ENCODE data around the gene DENND1B. TPM values are rescaled to one million over a fixed set of nuclear protein-coding genes. Genes with fewer than 3 reads are reported as not detected.
"Not testable (repeated sequence)": the region's sequence is repeated elsewhere in the genome, so short reads cannot be mapped to it uniquely, and the experiment has no call there.

The DENND1B gene
- total RNA-seq, 1 experiment from 2014 or later: 1.9 TPM

- Histone ChIP-seq H3K9me3 (ENCODE audit: low read depth, low read length, poor library complexity, severe bottlenecking) (no peaks in the 10 kb centered on the region), H3K36me3 (ENCODE audit: insufficient read depth, low read length, poor library complexity, severe bottlenecking) (no peaks in the 10 kb centered on the region), H3K4me1 (ENCODE audit: insufficient read depth, low read length, poor library complexity, severe bottlenecking) (no peaks in the 10 kb centered on the region), H3K4me3 (ENCODE audit: low read depth, low read length, poor library complexity, severe bottlenecking) (no peak overlapping the region), H3K27me3 (replicated peaks; ENCODE audit: insufficient read depth, low read depth, low read length, poor library complexity) (no peaks in the 10 kb centered on the region), H3K27ac (ENCODE audit: low read depth, low read length, poor library complexity, severe bottlenecking) (no peak overlapping the region)
- intact Hi-C loops (cut with micrococcal nuclease; ENCODE audit: unreplicated experiment): no loop called here
- DNase-seq (ENCODE audit: low spot score): no peak
- no peak for TF ChIP-seq EZH2 (IDR thresholded peaks at IDR 0.05; ENCODE audit: borderline replicate concordance, low read depth, low read length, poor library complexity, severe bottlenecking)
- no peak for TF ChIP-seq CTCF (conservative IDR thresholded peaks at IDR 0.05; ENCODE audit: low read depth, low read length)
- ChIA-PET CTCF (no interaction called here), POLR2A (ENCODE audit: low non-redundant PET) (no interaction called here)
- BruUV-seq (replicated peaks): no TSS peak
Measured at GRCh38 chr1:197761654-197762053, 13.6 kb downstream of the DENND1B start.

DNA sequence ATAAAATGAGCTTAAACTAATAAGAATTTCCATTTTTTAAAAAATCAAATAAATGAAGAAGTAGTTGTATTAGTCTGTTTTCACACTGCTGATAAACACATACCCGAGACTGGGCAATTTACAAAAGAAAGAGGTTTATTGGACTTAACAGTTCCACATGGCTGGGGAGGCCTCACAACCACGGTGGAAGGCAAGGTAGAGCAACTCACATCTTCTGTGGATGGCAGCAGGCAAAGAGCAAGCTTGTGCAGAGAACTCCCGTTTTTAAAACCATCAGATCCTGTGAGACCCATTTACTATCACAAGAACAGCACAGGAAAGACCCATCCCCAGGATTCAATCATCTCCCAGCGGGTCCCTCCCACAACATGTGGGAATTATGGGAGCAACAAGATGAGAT is 19.7 kb downstream of the DENND1B start:
- DNase-seq (ENCODE audit: low spot score); intact Hi-C loops (cut with micrococcal nuclease; ENCODE audit: unreplicated experiment); H3K4me1 ChIP-seq (ENCODE audit: insufficient read depth, low read length, poor library complexity, severe bottlenecking); H3K4me3 ChIP-seq (ENCODE audit: low read depth, low read length, poor library complexity, severe bottlenecking); CTCF ChIA-PET; H3K27me3 ChIP-seq (replicated peaks; ENCODE audit: insufficient read depth, low read depth, low read length, poor library complexity); H3K36me3 ChIP-seq (ENCODE audit: insufficient read depth, low read length, poor library complexity, severe bottlenecking); H3K27ac ChIP-seq (ENCODE audit: low read depth, low read length, poor library complexity, severe bottlenecking); BruUV-seq (replicated peaks); H3K9me3 ChIP-seq (ENCODE audit: low read depth, low read length, poor library complexity, severe bottlenecking); POLR2A ChIA-PET (ENCODE audit: low non-redundant PET): not testable (repeated sequence)

- intact Hi-C loops (cut with micrococcal nuclease; ENCODE audit: unreplicated experiment); CTCF ChIA-PET; POLR2A ChIA-PET (ENCODE audit: low non-redundant PET); H3K4me3 ChIP-seq (ENCODE audit: low read depth, low read length, poor library complexity, severe bottlenecking); BruUV-seq (replicated peaks); H3K27me3 ChIP-seq (replicated peaks; ENCODE audit: insufficient read depth, low read depth, low read length, poor library complexity); H3K27ac ChIP-seq (ENCODE audit: low read depth, low read length, poor library complexity, severe bottlenecking); H3K9me3 ChIP-seq (ENCODE audit: low read depth, low read length, poor library complexity, severe bottlenecking); H3K36me3 ChIP-seq (ENCODE audit: insufficient read depth, low read length, poor library complexity, severe bottlenecking); H3K4me1 ChIP-seq (ENCODE audit: insufficient read depth, low read length, poor library complexity, severe bottlenecking); DNase-seq (ENCODE audit: low spot score): not testable (repeated sequence)
Measured at GRCh38 chr1:197752652-197753164, 22.6 kb downstream of the DENND1B start.

DNA sequence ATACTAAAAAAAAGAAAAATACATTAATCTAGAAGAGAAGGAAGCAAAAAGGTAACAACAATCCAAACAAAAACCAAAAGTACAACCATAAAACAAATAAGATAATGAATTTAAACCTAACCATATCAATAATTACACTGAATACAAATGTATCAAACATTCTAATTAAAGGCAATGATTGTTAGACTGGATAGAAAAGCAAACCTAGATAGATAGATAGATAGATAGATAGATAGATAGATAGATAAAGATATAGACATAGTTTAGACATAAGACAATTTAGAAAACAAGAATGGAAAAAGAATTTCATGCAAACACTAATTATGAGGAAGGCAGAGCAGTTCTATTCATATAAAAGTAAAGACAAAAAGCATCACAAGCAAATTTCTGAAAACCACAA is 24.9 kb downstream of the DENND1B start:
- Histone ChIP-seq H3K9me3 (ENCODE audit: low read depth, low read length, poor library complexity, severe bottlenecking) (no peaks in the 10 kb centered on the region), H3K27ac (ENCODE audit: low read depth, low read length, poor library complexity, severe bottlenecking) (no peak overlapping the region), H3K4me3 (ENCODE audit: low read depth, low read length, poor library complexity, severe bottlenecking) (no peak overlapping the region), H3K27me3 (replicated peaks; ENCODE audit: insufficient read depth, low read depth, low read length, poor library complexity) (no peaks in the 10 kb centered on the region), H3K4me1 (ENCODE audit: insufficient read depth, low read length, poor library complexity, severe bottlenecking) (no peaks in the 10 kb centered on the region), H3K36me3 (ENCODE audit: insufficient read depth, low read length, poor library complexity, severe bottlenecking) (no peaks in the 10 kb centered on the region)
- BruUV-seq (replicated peaks): no TSS peak
- ChIA-PET POLR2A (ENCODE audit: low non-redundant PET) (no interaction called here), CTCF (no interaction called here)
- TF ChIP-seq CTCF (conservative IDR thresholded peaks at IDR 0.05; ENCODE audit: low read depth, low read length) (no peak), EZH2 (IDR thresholded peaks at IDR 0.05; ENCODE audit: borderline replicate concordance, low read depth, low read length, poor library complexity, severe bottlenecking) (no peak)
- DNase-seq (ENCODE audit: low spot score): no peak
- intact Hi-C loops (cut with micrococcal nuclease; ENCODE audit: unreplicated experiment): no loop called here
